GM23338 (cell line): ENCODE results near the gene TRIM49C.
"Not testable (repeated sequence)": the region's sequence is repeated elsewhere in the genome, so short reads cannot be mapped to it uniquely, and the experiment has no call there.

ENCODE experiments used
- EZH2 ChIP-seq: fragments of 200-600 bp; sonication (generic); IDR thresholded peaks from one replicate; pipeline ENCODE4 v1.8.0; 2017; ENCODE audit warnings: antibody characterized with exemption, mild to moderate bottlenecking, low read depth; ENCODE audit not compliant: unreplicated experiment
- NANOG ChIP-seq: IDR thresholded peaks from 2 replicates; pipeline ENCODE4 v1.6.1; 2016; ENCODE audit warnings: antibody characterized with exemption, borderline replicate concordance
- POLR2AphosphoS5 ChIP-seq: IDR thresholded peaks from 2 replicates; pipeline ENCODE4 v1.6.1; 2016; ENCODE audit warnings: antibody characterized with exemption, low read depth
- ZNF331 ChIP-seq: fragments of 250-450 bp; sonication (Bioruptor Pico); IDR thresholded peaks from 2 replicates; pipeline ENCODE4 v1.5.0; 2020; ENCODE audit warnings: low read depth, mild to moderate bottlenecking, moderate library complexity
- TF ChIP-seq, protein P1 (sequence below), 2 experiments: fragments of 200-600 bp in 1 of 2; sonication (generic) in 1 of 2; conservative IDR thresholded peaks; 2 replicates each; pipeline versions ENCODE4 v1.5.1 to v1.6.1; 2016 to 2017; ENCODE audit warnings: antibody characterized with exemption in 2 of 2, low read depth in 2 of 2, mild to moderate bottlenecking in 2 of 2, moderate library complexity in 1 of 2

- TF ChIP-seq, protein P1, sequence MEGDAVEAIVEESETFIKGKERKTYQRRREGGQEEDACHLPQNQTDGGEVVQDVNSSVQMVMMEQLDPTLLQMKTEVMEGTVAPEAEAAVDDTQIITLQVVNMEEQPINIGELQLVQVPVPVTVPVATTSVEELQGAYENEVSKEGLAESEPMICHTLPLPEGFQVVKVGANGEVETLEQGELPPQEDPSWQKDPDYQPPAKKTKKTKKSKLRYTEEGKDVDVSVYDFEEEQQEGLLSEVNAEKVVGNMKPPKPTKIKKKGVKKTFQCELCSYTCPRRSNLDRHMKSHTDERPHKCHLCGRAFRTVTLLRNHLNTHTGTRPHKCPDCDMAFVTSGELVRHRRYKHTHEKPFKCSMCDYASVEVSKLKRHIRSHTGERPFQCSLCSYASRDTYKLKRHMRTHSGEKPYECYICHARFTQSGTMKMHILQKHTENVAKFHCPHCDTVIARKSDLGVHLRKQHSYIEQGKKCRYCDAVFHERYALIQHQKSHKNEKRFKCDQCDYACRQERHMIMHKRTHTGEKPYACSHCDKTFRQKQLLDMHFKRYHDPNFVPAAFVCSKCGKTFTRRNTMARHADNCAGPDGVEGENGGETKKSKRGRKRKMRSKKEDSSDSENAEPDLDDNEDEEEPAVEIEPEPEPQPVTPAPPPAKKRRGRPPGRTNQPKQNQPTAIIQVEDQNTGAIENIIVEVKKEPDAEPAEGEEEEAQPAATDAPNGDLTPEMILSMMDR (conservative IDR thresholded peaks at IDR 0.05; ENCODE audit: low read depth in 2 of 2): not testable (repeated sequence)
- TF ChIP-seq EZH2; NANOG; ZNF331 (CRISPR knock-in tag); POLR2AphosphoS5: not testable (repeated sequence)
Measured at GRCh38 chr11:90088731-90089130, 57.8 kb downstream of the TRIM49C start.
